Activated T-helper 2 cell treated with anti-CD3 and anti-CD28 coated beads, Interferon-gamma antibody, Interleukin-2, Interleukin-4, amounts not matched to agents 10 μg/mL and 5 μg/mL and 100 μg/mL, durations not matched to agents 14 hours and 24 hours and 36 hours (primary cell): ENCODE measurements around the gene METTL23. TPM values are rescaled to one million over a fixed set of nuclear protein-coding genes. Genes with fewer than 3 reads are reported as not detected.
"Not testable (repeated sequence)": the region's sequence is repeated elsewhere in the genome, so short reads cannot be mapped to it uniquely, and the experiment has no call there.

Source experiments
- DNase-seq: peaks from one replicate; pipeline ENCODE4 v3.0.0; 2021; ENCODE audit warnings: low spot score
- H3K27ac Mint-ChIP-seq: one replicate; pipeline ENCODE4 v1.8.0; 2021; ENCODE audit warnings: mixed read lengths
- H3K27me3 Mint-ChIP-seq: one replicate; pipeline ENCODE4 v1.8.0; 2021; ENCODE audit warnings: low read depth, mixed read lengths
- H3K36me3 Mint-ChIP-seq: one replicate; pipeline ENCODE4 v1.8.0; 2021; ENCODE audit warnings: low read depth, mixed read lengths
- H3K4me1 Mint-ChIP-seq: one replicate; pipeline ENCODE4 v1.8.0; 2021; ENCODE audit warnings: low read depth, mixed read lengths
- H3K4me3 Mint-ChIP-seq: one replicate; pipeline ENCODE4 v1.8.0; 2021; ENCODE audit warnings: low read depth, mild to moderate bottlenecking, moderate library complexity, mixed read lengths
- H3K9me3 Mint-ChIP-seq: one replicate; pipeline ENCODE4 v1.8.0; 2021; ENCODE audit warnings: mixed read lengths
- intact Hi-C: fragments of 100-400 bp; cut with micrococcal nuclease; formaldehyde crosslinking; loops from one replicate; pipeline ENCODE4 v1.15.1; 2023
- total RNA-seq: library from RNA; stranded (reverse); gene quantifications from 2 replicates; pipeline ENCODE4 v1.2.3, GENCODE V29; 2022

METTL23 gene
- total RNA-seq, 1 donor from 2014 or later, result 32.1 TPM

DNA sequence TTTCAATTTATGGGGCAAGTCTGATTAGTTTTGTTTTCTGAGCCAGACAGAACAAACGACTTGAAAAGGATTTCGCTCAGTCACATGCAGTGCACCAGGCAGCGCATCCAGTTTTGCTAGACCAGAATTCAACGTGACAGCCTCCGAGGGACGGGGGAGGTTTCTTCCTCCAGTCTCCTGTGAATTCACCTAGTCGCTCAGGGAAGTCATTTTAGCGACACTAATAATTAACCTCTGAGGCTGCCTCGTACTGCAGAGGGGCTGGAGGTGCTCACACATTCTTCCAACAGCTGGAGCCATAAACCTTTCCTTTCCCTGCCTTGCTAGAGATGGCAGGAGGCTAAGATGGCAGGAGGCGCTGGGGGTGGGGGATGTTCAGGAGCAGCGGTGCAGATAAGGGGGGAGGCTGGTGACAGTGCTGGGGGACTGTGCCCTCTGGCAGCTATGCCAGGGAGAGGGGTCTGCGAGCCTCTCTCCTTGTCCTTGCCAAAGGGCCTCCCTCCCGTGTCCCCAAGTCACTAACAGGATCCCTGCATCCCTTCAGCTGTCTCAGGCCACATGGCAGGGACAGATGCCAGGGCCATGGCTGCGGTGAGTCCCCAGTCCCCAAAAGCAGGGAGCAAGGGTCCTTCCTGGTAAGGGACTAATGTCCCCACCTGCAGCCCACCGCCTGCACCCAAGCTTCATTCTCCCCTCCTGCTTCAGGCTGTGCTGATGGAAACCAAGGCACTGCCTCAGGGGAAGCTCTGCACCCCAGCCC, 39.9 kb upstream of the METTL23 start:
- Mint-ChIP-seq H3K4me1 (no peaks in the 10 kb centered on the region), H3K36me3 (no peaks in the 10 kb centered on the region), H3K27me3 (peaks cover 4% of the 10 kb centered on the region), H3K9me3 (no peaks in the 10 kb centered on the region), H3K4me3 (no peak overlapping the region), H3K27ac (no peak overlapping the region)
- no peak for DNase-seq
- intact Hi-C loops, result no loop called here

DNA sequence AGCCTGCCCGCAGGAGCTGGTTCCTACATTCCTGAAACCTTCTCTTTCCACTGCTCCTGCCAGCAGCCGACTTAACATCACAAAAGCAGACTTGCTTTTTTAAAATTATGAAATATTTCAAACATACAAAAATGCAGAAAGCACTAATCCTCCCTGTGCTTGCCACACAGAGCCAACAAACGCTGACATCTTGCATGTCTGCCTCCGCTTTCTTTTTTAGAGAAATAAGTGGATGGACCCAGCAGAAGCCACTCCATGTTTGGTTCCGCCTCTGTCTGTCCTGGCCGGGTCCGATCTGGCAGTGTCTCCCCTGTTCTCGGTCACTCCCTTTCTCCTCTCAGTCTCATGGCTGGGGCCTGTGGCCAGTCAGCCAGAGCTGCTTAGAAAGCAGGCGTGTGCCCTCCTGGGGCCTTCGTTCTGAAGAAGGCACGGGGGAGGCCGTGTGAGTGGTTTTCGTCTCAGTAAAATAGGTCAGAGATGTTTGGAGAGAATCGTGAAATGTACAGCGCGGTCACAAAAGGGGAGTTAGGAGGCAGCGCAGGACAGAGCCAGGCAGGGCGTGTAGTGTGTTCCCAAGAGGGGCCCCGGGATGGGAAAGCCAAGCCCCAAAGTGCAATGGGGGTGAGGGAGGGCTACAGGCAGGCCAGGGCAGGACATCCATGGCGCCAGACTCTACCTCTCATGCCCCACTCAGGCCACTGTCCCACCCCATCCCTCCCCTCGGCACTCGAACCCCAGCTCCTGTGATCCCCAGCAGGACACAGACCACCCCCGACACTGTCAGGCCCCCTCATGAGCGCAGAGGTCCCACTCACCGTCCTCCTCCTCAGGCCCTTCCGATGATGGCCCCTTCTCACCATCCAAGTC, 39.1 kb upstream of the METTL23 start:
- no peak for DNase-seq
- Mint-ChIP-seq H3K4me1 (no peaks in the 10 kb centered on the region), H3K4me3 (no peak overlapping the region), H3K36me3 (no peaks in the 10 kb centered on the region), H3K27me3 (peaks cover 4% of the 10 kb centered on the region), H3K27ac (no peak overlapping the region), H3K9me3 (no peaks in the 10 kb centered on the region)
- intact Hi-C loops, result no loop called here

DNA sequence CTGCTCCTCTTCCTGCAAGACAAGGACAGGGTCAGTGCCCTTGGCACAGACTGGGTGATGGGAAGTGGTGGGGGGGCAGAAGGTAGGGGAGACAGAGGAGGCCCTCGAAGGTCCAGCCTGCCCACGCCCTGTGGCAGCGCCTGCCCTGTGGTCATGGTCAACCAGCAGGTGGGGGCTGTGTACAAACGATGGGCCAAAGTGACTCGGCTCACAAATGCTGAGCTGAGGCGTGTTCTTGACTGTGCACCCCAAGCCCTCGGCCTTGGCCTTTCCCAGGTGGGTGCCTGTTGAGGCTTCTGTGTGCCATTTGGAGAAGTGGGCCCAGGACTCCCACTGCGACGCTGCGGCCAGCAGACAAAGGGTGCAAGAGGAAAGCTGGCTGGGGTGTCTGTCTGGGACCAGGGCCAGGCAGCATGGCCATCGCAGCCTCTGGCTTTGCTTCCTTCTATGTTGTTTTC, 38.4 kb upstream of the METTL23 start:
- H3K36me3 Mint-ChIP-seq, result no peaks in the 10 kb centered on the region

DNA sequence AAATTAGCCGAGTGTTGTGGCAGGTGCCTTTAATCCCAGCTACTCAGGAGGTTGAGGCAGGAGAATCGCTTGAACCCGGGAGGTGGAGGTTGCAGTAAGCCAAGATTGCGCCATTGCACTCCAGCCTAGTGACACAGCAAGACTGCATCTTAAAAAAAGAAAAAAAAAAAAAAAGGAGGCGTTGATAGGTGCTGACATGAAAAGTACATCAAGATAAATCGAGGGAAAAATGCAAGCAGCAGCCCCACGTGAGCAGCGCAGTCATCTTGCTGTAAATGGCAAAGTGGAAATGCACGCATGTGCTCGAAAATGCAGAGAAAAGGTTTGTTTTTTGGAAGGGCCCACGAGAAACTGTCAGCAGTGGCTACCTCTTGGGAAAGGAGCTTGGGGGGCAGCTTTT, 36.8 kb upstream of the METTL23 start:
- Mint-ChIP-seq H3K27ac (no peak overlapping the region), H3K9me3 (no peaks in the 10 kb centered on the region), H3K36me3 (no peaks in the 10 kb centered on the region), H3K4me1 (no peaks in the 10 kb centered on the region), H3K4me3 (no peak overlapping the region), H3K27me3 (peaks cover 4% of the 10 kb centered on the region)
- DNase-seq, result no peak
- intact Hi-C loops, result no loop called here

More for the DNA sequence above, 38.4 kb upstream of the METTL23 start:
- Mint-ChIP-seq H3K27ac (no peak overlapping the region), H3K4me1 (no peaks in the 10 kb centered on the region), H3K9me3 (no peaks in the 10 kb centered on the region), H3K4me3 (no peak overlapping the region), H3K27me3 (peaks cover 4% of the 10 kb centered on the region)
- intact Hi-C loops, result no loop called here
- DNase-seq, result no peak

DNA sequence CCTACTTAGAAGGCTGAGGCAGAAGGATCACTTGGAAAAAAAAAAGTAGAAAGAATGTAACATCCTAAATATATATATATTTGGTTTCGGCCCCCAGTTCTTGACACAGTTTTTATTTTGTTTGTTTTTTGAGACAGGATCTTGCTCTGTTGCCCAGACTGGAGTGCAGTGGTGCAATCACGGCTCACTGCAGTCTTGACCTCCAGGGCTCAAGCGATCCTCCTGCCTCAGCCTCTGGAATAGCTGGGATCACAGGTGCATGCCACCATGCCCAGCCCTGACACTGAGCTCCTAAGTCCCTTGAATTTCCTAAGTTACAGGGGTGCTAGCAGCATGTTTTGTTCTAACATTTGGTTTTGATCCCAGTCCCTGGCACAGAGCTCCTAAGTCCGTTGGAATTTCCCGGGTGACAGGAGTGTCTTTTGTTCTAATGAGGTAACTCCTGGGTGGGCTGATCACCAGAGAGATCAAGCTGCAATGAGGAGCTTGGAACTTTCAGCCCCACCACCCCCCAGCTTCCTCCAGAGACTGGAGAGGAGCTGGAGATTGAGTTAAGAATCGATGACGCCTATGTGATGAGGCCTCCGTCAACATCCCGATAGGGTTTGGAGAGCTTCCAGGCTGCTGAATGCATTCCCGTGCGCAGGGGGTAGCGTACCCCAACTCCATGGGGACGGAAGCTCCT, 35.9 kb upstream of the METTL23 start:
- Mint-ChIP-seq H3K27me3 (peaks cover 4% of the 10 kb centered on the region), H3K9me3 (no peaks in the 10 kb centered on the region), H3K4me1 (no peaks in the 10 kb centered on the region), H3K4me3 (no peak overlapping the region), H3K36me3 (no peaks in the 10 kb centered on the region), H3K27ac (no peak overlapping the region)
- DNase-seq, result no peak
- intact Hi-C loops, result no loop called here

DNA sequence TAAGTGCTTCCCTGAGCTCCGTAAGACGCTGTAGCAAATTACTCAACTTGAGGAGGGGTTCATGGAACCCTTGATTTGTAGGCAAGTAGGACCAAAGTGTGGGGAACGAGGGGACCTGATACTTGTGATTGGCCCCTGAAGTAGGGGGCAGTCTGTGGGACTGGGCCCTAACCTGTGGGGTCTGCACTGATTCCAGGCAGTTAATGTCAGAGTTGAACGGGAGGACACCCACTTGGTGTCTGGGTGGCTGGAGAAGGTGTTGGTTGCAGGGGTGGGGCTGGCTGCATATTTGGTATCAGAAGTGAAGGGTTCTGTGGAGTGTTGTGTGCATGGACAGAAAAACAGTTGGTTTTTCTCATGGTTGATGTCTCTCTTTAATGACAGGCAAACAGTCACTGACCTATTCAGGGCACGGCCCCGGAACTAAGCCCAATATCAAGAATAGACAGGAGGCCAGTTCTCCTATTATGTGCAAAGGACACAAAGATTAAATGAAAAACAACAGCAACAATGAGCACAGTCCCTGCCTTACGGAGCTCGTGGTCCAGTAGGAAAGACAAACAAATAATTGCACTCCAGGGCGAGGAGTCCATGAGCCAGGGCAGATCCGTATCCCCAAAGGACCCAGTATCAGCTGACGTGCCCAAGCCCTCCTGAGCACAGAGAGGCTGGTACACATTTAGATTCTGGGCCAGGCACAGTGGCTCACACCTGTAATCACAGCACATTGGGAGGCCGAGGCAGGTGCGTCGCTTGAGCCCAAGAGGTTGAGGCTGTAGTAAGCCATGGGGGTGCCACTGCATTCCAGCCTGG, 35.1 kb upstream of the METTL23 start:
- H3K9me3 Mint-ChIP-seq, result no peaks in the 10 kb centered on the region
- H3K36me3 Mint-ChIP-seq, result no peaks in the 10 kb centered on the region
- no peaks in the 10 kb centered on the region for H3K4me1 Mint-ChIP-seq
- intact Hi-C loops, result no loop called here
- no peak overlapping the region for H3K27ac Mint-ChIP-seq
- DNase-seq, result no peak
- H3K4me3 Mint-ChIP-seq, result no peak overlapping the region
- peaks cover 4% of the 10 kb centered on the region for H3K27me3 Mint-ChIP-seq

DNA sequence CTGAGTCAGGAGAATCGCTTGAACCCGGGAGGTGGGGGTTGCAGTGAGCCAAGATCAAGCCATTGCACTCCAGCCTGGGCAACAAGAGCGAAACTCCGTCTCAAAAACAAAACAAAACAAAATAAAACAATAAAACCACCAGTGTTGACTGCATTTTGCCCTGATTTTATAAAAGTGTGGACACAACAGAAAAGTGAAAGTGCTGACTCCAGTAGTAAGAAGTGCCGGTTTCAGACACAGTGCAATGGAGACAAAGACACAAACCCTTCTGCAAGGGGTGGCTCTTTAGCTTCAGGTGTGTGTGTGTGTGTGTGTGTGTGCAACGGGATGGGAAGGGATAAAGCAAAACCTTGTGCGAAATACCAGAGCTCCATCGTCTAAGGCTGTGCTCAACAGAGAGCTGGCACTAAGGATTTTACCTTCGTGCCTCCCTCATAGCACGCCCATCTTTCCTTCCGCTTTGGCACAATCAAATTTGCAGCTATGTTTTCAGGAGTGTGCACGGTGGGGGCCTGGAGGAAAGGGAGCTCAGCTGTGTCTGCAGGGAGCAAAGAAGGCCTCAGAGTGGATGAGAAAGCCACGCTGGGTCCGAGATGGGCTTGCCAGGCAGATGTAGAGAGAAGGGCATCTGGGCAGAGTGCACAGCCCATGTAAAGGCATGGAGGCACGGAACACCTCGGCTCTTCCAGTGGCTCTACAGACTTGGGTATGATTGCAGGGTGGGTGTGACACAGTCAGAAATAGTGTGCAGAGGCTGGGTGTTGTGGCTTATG, 31.4 kb upstream of the METTL23 start:
- Mint-ChIP-seq H3K27me3 (peaks cover 4% of the 10 kb centered on the region), H3K36me3 (no peaks in the 10 kb centered on the region), H3K4me1 (no peaks in the 10 kb centered on the region), H3K27ac (no peak overlapping the region), H3K9me3 (no peaks in the 10 kb centered on the region), H3K4me3 (no peak overlapping the region)
- intact Hi-C loops, result no loop called here
- no peak for DNase-seq

DNA sequence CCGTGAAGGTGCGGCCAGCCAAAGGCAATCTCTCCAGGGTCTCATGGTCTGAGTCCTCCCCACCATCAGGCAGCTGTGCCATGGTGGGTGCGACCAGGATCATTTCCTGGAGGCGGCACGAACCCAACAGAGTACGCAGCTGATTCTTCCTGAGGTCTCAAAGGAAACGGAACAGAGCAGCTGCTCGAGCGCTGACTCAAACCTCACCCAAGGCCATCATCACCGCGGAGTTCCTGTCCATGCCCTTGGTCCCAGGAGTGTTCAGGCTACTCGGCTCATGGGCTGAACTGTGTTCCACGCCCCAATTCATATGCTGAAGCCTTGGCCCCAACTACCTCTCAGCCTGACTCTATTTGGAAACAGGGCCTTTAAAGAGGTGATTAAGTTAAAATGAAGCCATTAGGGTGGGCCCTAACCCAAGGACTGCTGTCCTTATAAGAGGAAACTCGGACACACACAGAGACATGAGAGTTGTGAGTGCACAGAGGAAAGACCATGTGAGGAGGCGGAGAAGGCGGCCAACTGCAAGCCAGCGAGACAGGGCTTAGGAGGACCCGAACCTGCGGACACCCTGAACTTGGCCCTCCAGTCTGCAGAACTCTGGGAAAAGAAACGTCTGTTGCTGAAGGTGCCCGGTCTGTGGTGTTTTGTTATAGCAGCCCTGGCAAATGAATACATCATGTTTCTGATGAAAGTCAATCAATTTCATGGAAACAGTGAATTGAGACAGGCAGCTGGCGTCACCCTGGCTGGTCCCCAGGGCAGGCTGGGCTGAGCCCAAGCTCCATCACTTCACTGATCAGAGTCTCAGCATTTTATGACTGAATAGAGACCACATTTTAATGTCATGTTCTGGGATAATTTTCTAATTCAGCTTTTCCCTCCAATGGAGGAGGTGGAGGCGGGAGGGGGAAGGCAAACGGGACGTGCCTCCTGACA, 29.6 kb upstream of the METTL23 start:
- no peaks in the 10 kb centered on the region for H3K4me1 Mint-ChIP-seq
- H3K36me3 Mint-ChIP-seq, result no peaks in the 10 kb centered on the region
- H3K9me3 Mint-ChIP-seq, result no peaks in the 10 kb centered on the region
- no peak for DNase-seq
- no peak overlapping the region for H3K4me3 Mint-ChIP-seq
- intact Hi-C loops, result no loop called here
- peaks cover 4% of the 10 kb centered on the region for H3K27me3 Mint-ChIP-seq
- H3K27ac Mint-ChIP-seq, result no peak overlapping the region

DNA sequence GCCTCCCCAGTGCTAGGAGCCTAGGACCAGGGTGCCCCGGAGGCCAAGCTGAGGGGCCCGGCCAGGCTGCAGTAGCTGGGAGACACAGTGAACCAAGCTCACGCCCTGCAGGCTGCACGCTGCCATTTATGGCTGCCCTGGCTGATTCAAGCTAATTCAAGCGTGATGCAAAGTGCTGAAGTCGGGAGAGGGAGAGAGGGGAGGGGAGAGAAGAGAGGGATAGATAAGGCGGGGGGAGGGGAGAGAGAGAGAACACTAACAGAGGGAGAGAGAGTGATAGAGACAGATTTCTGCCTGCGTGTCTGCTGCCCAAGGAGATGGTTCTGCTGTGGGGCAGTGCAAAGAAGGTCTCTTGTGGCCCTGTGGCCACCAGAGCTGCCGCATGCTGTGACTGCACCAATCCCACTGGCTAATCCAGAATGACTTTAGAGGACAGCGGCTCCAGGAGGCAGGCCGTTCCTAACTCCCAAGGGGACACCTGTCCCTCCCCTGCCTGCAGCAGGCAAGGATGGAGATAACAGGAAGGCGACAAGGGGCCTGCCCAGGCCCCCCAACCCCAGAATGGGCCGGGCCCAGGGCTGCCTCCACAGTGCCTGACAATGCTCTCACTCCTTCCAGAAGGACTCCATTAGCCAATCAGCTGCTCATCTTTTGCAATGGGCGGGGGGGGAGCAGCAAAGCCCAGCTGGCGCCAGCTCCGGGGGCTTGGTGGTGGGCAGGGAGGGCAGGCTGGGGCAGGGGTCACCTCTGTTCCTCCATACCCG, 28.8 kb upstream of the METTL23 start:
- intact Hi-C loops, result no loop called here
- Mint-ChIP-seq H3K36me3 (no peaks in the 10 kb centered on the region), H3K27me3 (peaks cover 4% of the 10 kb centered on the region), H3K4me3 (no peak overlapping the region), H3K4me1 (no peaks in the 10 kb centered on the region), H3K27ac (no peak overlapping the region), H3K9me3 (no peaks in the 10 kb centered on the region)
- DNase-seq, result no peak

DNA sequence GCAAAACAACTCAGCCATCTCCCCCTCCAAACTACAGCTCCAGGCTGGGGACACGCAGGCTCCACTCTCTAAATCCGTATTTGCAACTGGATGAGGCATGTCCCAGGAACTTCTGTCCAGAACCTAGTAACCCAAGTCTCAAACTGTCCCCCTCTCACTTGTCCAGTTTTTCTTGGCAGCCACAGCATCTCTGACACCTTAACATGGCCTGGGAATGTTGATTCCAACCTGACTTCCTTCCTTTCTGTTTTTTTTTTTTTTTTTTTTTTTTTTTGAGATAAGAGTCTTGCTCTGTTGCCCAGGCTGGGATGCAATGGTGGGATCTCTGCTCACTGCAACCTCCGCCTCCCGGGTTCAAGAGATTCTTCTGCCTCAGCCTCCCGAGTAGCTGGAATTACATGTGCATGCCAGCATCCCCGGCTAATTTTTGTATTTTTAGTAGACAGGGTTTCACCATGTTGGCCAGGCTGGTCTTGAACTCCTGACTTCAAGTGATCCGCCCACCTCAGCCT, 28.1 kb upstream of the METTL23 start:
- H3K4me1 Mint-ChIP-seq, H3K27me3 Mint-ChIP-seq, H3K27ac Mint-ChIP-seq, H3K4me3 Mint-ChIP-seq, intact Hi-C loops, H3K9me3 Mint-ChIP-seq, DNase-seq, H3K36me3 Mint-ChIP-seq: not testable (repeated sequence)
